B cell (primary cell): ENCODE data around the gene LITAF.

Experiments used
- EZH2 ChIP-seq: IDR thresholded peaks from 2 replicates; pipeline ENCODE4 v1.6.1; 2012; ENCODE audit warnings: borderline replicate concordance, low read depth, mild to moderate bottlenecking, moderate library complexity, low read length; ENCODE audit not compliant: insufficient read depth, poor library complexity, severe bottlenecking
- TF ChIP-seq, protein P1 (sequence below): fragments of 200-600 bp; IDR thresholded peaks from one replicate; pipeline ENCODE4 v1.8.0; 2022; ENCODE audit warnings: antibody characterized with exemption, mild to moderate bottlenecking

DNA sequence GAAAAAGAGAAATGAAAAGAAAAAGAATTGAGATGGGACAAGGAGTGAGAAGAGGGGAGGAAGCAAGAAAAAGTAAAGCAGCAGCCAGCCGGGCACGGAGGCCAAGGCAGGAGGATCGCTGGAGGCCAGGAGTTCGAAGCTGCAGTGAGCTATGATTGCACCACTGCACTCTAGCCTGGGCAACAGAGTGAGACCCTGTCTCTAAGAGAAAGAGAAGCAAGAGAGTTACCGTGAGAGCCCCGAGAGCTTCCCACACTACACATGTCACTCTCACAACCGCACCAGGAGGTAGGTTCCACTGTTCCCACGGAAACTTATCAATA lies 18.8 kb upstream of the LITAF start:
- TF ChIP-seq, protein P1, sequence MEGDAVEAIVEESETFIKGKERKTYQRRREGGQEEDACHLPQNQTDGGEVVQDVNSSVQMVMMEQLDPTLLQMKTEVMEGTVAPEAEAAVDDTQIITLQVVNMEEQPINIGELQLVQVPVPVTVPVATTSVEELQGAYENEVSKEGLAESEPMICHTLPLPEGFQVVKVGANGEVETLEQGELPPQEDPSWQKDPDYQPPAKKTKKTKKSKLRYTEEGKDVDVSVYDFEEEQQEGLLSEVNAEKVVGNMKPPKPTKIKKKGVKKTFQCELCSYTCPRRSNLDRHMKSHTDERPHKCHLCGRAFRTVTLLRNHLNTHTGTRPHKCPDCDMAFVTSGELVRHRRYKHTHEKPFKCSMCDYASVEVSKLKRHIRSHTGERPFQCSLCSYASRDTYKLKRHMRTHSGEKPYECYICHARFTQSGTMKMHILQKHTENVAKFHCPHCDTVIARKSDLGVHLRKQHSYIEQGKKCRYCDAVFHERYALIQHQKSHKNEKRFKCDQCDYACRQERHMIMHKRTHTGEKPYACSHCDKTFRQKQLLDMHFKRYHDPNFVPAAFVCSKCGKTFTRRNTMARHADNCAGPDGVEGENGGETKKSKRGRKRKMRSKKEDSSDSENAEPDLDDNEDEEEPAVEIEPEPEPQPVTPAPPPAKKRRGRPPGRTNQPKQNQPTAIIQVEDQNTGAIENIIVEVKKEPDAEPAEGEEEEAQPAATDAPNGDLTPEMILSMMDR: no peak
- TF ChIP-seq EZH2: no peak
